Anterior cingulate cortex (tissue), 58 donors: Measurements from ENCODE around the gene ROBO1.
A peak's percentile ranks its signal among the peaks of the same experiment; 100 is the strongest.
"Not testable (repeated sequence)": the region's sequence is repeated elsewhere in the genome, so short reads cannot be mapped to it uniquely, and the experiment has no call there.

ENCODE experiments used
- DNase-seq, 58 donors: peaks; one replicate each; lab custom pipeline; 2025; lab: John Stamatoyannopoulos, UW

ROBO1 gene

GRCh38 chr3:78690766-78691165 is 1077.0 kb downstream of the ROBO1 start:
- DNase-seq: no peak

- DNase-seq: no peak
These were observed 1078.4 kb downstream of the ROBO1 start for GRCh38 chr3:78689378-78689777.

DNA sequence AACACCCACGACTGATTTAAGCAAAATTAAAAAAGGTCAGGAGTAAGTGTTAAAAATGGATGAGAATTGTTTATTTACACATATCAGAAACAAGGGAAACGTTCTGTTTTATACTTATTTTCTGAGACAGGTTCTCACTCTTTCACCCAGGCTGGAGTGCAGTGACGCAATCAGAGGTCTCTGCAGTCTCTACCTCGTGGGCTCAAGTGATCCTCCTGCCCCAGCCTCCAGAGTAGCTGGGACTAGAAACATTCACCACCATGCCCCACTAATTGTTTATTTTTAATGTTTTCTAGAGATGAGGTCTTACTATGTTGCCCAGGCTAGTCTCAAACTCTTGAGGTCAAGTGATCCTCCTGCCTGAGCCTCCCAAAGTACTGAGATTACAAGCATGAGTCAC is 1080.3 kb downstream of the ROBO1 start:
- no peak for DNase-seq

DNA sequence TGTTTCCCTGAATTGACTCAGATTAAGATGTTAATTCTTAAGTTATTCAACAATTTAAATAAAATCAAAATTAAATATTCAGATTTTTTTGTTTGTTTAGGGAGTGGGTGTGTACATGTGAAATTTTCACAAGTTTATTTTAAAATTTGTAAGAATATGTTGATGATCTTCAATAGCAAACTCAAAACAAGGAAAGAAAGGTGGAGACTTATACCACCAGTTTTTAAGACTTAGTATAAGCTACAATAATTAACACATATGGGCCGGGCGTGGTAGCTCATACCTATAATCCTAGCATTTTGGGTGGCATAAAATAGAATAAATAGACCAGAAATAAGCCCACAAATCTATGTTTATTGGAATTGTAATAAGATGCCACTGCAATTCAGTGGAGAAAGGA is 1084.5 kb downstream of the ROBO1 start:
- DNase-seq: no peak

DNA sequence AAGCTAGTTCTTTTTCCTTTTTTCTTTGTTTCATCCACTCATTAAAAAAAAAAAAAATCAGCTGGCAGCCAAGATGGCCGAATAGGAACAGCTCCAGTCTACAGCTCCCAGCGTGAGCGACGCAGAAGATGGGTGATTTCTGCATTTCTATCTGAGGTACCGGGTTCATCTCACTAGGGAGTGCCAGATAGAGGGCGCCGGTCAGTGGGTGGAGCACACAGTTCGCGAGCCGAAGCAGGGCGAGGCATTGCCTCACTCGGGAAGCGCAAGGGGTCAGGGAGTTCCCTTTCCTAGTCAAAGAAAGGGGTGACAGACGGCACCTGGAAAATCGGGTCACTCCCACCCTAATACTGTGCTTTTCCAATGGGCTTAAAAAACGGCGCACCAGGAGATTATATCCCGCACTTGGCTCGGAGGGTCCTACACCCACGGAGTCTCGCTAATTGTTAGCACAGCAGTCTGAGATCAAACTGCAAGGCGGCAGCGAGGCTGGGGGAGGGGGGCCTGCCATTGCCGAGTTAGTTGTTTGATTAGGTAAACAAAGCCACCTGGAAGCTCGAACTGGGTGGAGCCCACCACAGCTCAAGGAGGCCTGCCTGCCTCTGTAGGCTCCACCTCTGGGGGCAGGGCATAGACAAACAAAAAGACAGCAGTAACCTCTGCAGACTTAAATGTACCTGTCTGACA is 1092.5 kb downstream of the ROBO1 start:
- DNase-seq: not testable (repeated sequence)

GRCh38 chr3:78670746-78671145 is 1097.1 kb downstream of the ROBO1 start:
- DNase-seq: no peak

- peak in 5 of 58 donors; percentile 3 to 45 (median 14) for DNase-seq
These were observed 1097.7 kb downstream of the ROBO1 start for GRCh38 chr3:78670094-78670493.

GRCh38 chr3:78668302-78668701 is 1099.5 kb downstream of the ROBO1 start:
- DNase-seq: no peak

- no peak for DNase-seq
These were observed 1101.4 kb downstream of the ROBO1 start for GRCh38 chr3:78666470-78666800.

DNA sequence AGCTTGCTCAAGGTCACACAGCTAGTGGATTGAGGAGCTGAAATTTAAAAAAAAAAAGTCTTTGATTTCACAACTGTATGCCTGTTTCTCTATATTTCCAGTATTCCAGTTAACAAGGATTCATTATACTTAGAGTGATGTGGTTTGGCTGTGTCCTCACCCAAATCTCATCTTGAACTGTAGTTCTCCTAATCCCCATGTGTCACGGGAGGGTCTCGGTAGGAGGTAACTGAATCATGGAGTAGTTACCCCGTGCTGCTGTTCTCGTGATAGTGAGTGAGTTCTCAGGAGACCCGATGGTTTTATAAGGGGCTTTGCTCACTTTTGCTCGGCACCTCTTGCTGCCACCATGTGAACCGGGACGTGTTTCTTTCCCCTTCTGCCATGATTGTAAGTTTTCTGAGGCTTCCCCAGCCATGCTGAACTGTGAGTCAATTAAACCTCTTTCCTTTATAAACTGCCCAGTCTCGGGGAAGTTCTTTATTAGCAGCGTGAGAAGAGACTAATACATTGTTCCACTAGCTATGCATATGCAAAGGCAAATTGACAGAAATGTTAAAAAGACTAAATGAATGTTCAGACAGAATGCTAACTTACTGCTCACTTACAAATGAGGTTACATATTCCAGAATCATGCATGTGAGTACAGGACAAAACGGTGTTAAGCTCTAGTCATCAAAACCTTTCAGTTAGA is 1101.9 kb downstream of the ROBO1 start:
- no peak for DNase-seq

- DNase-seq: no peak
These were observed 1102.7 kb downstream of the ROBO1 start for GRCh38 chr3:78665101-78665500.

GRCh38 chr3:78660957-78661356 is 1106.8 kb downstream of the ROBO1 start:
- no peak for DNase-seq

DNA sequence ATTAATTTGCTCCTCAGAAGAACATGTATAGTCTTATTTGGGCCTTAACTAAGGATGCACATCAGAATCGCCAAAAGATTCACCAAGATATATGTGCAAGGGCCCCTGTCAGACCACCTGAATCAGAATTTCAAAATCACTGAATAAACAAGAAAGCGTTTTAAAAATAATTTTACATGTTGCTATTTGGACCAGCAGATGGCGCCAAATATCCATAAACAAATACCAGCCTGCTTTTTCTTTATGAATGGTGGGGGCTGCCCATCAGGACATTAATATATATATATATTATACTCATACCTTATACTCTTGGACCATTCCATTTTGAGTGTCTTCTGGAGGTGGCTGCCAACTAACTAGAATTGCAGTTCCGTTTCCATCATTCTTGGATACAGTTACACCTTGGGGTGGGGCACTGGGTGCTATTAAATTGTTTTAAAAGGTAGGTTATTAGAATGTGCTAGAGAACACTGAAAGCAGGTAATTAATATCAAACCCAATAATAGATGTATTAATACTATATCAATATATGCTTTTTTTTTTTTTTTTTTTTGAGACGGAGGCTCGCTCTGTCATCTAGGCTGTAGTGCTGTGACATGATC is 1108.3 kb downstream of the ROBO1 start:
- DNase-seq: peak in 10 of 58 donors; percentile 4 to 60 (median 18)

- DNase-seq: no peak
These were observed 1120.1 kb downstream of the ROBO1 start for GRCh38 chr3:78647726-78648125.

GRCh38 chr3:78645628-78646310 is 1122.0 kb downstream of the ROBO1 start:
- DNase-seq: peak in 3 of 58 donors; percentile 4 to 69 (median 51)

DNA sequence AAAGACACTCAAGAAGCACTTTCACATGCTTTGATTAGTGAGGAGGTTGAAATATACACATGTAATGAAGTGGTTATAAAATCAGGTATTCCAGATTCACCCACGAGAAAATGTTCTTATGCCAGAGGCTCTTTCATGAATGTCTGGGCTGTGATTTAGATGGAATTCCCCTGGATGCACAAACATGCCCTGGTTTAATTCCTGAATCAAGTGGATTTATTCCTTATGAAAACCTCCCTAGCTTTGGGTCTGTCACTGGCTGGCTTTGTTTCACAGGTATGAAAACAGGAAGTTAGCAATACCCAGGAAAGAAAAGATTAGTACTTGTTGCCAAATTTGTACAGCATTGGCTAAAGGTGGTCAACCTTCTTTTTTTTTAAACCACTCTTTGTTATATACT is 1123.0 kb downstream of the ROBO1 start:
- no peak for DNase-seq

DNA sequence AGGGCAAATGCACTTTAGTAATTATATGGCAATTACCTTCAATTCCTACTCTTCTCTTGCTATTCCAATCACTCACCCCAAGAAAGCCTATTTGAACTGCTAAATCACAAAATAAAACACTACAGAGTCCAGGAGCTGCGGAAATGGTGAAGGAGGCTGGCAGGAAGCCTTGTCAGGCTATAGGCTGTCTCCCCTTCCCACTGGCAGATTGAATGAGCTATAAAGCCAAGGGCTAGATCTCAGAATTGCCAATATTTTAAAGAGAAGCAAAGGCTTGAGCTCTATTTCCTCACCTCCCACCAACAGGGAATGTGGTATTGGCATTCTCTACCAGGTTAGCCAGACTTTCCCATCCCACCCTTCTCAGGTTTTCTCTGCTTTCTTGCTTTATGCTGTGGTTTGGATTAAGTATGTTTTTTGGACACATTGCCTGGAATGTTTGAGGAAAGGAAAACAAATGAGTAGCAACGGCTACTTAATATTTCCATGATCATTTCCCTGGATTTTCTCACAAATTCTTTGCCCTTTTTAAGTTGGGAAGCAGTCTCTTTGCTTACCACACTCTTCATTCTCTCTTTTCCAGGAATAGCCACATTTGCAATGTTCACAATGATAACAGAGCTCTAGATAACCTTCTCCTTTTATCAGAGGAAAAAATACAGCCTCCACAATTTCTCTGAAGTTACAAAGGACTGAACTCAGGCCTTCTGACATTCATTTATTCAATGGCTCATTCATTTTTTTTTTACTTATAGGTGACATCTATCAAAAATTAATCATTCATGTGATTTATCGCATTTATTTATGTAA is 1125.4 kb downstream of the ROBO1 start:
- no peak for DNase-seq

- no peak for DNase-seq
These were observed 1126.1 kb downstream of the ROBO1 start for GRCh38 chr3:78641703-78642102.

DNA sequence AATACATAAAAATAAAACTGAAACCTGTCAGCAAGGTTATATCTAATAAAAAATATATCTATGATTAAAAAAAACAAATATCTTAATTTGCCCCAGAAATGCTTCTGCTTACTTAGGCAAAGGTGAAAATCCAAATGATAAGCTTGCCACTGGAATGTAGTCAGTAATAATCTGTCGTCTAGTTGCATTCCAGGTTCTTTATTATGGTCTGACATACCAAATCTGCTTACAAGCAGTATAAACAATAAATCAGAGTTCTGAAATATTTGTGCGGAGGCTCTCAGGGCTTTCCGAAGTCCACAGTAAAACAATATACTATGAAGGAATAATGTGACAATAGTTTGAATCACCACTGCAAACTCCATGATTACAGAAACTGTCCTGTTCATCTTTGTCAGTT is 1133.5 kb downstream of the ROBO1 start:
- no peak for DNase-seq

- no peak for DNase-seq
These were observed 1134.2 kb downstream of the ROBO1 start for GRCh38 chr3:78633626-78634025.
